NCI-H1417 treated with DMSO at 0.1 percent for 48 hours (cell line): ENCODE measurements around the gene ASB4.

Source experiments
- DNase-seq: peaks from one replicate; lab custom pipeline; 2025; lab: John Stamatoyannopoulos, UW

The ASB4 gene

DNA sequence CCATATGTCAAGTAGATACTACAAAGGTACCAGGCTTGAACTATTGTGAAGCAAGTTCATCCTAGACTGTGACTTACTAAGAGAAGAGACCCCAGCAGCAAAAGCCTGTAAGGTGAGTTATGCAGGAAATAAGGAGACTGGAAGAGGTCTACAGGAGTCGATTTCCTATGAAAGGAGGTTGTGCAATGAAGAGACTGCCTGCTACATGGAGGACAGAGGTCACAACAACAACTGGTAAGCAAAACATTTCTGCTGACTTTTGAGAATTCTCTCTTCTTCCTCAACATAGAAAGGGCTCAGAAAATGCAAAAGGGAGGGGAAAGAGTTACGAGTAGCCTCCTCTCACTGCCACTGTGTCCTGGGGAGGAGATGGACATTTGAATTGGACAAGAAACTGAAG lies 68.2 kb downstream of the ASB4 start:
- DNase-seq: no peak

DNA sequence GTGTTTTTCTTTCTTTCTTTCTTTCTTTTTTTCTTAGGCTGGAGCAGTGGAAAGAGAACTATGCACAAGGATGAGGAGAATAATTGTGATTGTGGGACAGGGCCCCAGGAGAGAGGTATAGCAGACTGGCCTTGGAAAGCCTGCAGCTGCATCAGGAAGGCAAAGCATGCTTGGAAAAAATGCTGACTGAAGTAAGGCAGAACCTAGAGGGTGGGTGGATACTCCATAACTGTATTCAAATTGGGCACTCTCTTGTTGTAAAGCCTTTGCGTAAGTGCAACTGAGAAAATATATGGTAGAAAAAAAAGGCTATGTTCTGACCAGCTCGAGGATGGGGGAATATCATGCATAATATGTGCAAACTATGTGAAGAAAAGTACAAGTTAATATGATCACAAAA lies 71.0 kb downstream of the ASB4 start:
- no peak for DNase-seq

DNA sequence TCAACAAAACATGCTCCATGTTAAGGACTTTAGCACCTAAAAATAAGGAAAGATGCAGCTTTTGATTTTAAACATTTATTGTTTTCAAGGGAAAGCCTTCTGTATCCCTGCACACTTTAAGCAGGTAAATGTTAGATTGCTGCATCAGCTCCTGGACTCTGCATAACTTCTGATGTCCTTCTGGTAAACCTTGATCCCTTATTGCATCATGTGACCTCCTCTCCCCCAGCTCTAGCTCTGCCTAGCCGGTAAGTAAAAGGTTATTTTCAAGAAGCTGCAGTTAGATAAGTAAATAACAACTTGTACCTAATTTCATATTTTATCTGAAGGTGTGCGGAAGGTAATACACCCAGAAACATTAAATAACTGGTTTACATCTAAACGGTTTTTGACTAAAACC lies 73.1 kb downstream of the ASB4 start:
- DNase-seq: no peak

DNA sequence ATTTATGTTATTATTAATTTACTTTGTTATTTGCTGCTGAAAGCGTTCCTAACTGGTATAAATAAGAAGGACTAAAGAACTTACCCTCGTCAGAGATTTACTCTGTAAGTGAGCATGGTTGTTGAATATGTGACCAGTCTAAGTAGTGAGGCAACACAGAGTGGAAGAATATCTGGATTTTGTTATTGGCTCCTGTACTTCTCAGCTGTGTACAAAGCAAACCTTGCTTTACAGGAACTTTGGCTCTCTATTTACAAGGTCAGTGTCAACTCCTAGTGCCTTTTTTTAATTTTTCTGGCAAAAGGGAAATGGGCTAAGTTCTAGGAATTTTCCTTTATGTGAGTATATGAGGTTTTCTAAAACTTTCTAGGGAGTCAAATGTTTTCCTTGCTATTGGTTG lies 74.9 kb downstream of the ASB4 start:
- DNase-seq: no peak

DNA sequence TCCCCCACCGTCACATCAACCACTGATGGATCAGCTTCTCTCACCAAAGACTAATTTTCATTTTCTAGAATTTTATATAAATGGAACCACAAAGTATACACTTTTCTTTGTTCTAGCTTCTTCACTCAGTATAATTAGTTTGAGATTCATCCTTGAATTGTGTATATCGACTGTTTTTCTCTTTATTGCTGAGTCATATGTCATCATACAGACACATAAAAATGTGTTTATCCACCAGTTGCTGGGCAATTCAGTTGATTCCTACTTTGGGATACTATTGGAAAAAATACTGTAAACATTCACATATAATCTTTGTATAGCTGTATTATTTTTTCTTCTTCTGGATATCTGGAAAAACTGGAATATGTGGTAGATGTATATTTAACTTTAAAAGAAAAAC lies 84.0 kb downstream of the ASB4 start:
- DNase-seq: no peak

DNA sequence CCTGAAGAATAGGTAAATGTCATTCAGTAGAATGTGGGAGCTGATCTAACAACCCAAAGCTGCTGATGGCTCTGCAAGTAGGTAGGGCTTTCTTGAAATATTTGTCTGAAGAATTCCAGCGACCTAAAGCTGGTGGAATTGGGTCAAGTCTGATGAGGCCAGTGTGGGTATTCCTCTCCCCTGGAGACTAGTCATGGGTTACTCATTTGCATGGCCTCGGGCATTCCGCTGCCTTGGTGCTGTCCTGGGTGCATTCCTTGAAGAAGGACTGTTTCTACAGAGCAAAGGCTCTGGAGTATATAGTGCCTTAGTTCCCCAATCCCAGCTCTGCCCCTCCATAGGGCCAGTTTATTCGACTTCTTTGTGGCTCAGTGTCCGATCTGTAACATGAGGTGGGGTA lies 91.4 kb downstream of the ASB4 start:
- DNase-seq: no peak

DNA sequence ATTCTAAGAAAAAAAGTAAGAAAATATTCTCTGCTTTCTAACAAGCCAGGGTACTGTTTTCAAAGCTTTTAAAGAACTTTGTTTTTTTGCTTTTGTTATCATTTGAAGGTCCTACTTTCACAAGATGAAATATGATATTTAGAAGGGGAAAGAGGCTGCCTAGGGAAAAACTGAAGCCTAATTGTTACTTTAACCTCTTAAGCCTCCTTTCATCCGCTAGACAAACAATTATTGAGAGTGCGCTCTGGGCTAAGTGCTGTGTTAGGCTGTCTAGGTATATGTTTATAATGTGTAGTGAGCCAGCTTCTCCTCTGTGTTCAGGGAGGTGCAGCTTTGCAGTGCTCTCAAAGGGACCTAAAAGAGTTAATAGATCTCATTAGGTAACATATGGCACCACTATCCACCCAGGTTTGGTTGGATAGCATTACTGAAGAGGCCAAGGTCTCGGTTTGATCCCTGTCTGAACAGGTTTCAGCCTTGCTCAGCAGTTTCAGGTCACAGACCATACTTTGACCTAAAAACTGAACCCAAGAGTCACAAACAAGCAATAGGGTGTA lies 92.6 kb downstream of the ASB4 start:
- peak; percentile 86 for DNase-seq

DNA sequence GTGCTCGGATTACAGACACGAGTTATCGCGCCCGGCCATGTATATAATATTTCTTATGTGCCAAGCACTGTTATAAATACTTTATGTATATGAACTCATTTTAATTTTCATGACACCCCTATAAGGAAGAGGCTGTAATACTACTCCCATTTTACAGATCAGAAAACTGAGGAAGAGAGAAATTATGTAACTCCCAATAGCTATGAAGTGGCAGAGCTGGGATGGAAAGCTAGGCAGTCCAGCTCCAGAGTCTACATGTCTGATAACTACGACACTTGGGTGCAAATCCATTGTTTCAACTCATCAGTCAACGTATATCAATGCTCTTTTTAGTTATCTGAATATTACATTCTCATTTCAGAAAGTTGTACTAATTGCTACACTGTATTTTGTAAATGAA lies 93.6 kb downstream of the ASB4 start:
- no peak for DNase-seq

DNA sequence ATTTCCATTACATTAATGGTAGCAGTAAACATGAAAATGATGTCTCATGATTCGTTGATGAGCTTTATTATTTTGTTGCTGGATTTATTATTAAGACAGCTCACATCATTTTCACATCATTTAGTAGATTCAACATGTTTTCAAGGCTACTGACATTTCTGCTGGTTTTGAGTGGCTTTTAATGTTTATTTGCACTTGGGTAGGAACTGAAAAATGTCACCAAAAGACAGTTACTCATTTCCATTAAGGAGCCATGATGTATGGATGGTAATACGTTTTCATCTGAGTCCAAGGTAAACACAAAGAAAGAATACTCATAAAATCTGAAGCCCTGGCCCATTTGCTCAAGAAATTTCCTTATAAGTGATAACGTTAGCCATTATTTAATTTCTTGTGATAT lies 95.7 kb downstream of the ASB4 start:
- DNase-seq: no peak

DNA sequence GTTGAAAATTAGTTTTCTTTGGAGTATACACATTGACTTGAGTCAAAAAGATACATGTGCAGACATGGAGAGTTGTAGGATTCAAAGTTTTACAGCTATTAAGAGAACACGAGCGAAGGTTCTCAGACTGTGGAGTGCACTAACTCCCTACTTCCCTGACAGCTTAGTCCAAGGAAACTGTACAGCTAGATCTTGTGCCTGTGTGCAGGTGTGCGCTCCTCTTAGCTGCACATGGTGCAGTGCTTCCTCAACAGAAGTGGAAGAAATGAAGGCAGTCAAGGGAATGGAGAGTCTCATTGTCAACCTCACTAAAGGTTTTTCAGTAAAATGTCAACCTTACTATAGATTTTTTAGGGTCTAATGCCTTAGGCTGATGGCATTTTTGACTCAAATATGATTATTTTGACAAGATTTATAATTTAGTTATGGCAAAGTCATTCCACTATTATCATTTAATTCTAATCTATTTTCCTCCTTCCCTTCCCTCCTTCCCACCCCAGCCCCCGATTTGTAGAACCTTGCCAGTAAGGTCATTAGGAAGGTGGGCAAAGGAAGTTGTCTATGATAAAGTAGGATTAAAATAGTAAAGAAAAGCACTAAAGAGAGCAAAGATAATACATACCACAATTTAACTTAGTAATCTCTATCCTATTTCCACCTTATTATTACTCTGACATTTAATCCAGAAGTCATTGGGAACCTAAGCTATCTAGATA lies 97.0 kb downstream of the ASB4 start:
- DNase-seq: no peak

DNA sequence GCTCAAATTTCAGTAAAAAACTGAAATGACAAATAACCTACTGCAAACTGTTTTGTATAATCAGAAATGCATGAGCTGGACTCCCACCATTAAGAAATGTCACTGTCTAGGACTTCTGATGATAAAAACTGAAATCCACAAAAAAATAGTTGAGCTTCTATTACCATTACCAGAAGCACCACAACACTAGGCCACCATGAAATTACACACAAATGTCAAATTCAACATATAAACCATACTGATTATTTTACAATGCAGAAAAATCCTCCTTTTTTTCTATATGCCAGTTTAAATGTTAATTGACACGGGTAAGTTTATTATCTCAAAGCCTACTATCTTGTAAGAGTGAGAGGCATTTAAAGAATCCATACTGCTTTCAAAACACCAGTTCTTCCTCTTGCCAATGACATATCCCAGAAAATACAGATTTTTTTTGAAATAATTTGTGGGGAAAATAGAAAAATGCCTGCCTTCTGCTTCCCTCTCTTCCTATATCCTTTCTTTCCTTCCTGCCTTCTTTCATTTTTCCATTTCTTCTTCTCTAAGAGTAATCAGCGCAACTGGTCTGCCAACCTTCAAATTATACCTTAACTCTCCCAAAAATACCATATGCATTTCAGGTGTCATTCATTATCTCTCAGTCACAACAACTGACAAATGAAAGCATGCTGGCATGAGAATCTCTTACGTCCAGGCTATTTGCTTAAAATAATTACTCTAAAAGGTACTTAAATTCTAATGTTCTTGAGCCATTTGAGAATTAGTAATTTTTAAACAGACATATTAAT lies 98.3 kb downstream of the ASB4 start:
- DNase-seq: no peak

DNA sequence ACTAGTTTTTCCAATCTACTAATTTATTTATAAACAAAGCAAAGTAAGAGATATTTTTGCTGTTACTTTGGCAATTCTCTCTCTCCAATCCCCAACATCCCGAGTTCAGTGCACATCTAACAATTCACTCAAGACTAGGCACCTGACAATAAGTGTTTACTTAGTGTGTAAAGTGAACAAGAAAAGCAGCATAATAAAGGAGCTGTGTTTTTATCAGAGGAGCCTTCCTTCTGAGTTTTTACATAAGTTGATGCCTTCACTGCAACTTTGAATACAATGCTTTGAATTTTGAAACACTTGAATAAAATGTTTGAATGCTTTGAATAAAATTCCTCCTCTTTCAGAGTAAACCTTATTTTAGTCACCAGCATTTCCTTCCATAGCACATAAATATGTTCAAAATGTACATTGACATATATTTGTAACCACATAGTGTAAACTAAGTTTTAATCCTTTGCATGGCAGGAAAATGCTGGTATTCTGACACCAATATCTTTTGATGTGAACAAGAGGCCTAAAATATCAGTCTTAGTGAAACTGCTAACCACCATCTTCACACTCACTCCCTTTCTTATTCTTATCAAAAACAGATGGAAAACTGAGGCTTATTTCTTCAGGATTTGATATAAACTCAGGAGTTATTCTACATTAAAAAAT lies 99.2 kb downstream of the ASB4 start:
- DNase-seq: no peak

DNA sequence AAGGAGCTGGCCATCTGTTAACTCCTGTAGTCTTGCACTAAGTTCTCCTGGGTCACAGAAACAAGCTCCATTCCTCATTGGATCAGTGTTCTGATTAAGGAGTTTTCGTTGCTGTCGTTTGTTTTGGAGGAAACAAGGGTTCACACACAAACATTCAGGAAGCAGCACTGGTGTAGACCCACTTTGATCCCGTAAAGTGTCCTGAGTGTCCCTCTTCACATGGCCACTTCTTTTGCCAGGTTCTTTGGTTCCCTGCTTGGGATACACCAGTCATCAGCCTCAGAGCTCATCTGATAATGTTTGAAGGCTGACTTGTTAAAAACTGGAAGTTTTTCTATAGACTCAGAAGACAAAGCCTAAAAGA lies 99.7 kb downstream of the ASB4 start:
- no peak for DNase-seq

DNA sequence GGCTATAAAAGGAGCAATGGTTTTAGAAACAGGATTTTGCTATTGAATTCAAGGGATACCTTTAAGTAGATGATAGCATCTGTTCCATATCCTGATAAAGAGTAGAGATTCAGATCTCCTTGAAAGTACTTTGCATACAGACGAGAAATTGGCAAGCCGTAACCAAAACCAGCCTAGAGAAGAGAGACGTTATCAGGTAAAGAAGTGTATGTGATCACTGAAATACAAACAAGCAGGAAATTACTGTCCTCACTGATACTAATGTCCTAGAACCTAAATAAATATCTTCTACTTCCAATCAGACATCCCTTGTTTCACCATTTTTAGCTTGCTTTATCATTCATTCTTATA lies 101.2 kb downstream of the ASB4 start:
- DNase-seq: no peak

DNA sequence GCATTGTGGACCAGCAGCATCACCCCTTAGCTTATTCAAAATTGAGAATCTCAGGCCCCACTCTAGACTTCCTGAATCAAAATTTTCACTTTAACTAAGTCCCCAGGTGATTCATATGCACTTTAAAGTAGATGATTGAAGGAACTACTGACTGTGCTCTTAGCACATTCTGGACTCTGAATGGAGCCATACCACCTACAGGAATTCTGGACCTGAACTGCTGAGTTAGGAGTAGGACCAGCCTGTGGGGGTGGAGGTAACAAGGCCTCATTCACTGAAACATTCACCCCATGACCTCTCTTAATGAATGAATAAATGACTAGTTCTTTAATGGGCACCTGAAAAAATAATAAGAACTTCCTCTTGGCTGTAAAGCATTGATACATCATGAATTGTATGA lies 103.3 kb downstream of the ASB4 start:
- no peak for DNase-seq

DNA sequence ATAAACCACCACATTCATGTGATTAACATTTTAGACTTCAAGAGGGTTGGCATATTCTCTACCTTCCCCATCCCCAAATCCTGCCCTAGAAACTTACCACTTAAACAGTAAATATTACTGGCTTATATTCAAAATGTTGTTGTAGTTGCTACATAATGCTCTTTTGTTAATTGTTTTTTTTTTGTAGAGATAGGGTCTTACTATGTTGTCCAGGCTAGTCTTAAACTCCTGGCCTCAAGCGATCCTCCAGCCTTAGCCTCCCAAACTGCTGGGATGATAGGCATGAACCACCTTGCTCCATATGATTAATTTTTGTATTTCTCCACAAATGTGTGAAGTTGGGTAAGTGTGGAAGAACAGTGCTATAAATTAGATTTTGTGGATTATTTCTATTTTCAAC lies 104.0 kb downstream of the ASB4 start:
- no peak for DNase-seq
